ENCODE data around the gene TRMT1L.

DNA sequence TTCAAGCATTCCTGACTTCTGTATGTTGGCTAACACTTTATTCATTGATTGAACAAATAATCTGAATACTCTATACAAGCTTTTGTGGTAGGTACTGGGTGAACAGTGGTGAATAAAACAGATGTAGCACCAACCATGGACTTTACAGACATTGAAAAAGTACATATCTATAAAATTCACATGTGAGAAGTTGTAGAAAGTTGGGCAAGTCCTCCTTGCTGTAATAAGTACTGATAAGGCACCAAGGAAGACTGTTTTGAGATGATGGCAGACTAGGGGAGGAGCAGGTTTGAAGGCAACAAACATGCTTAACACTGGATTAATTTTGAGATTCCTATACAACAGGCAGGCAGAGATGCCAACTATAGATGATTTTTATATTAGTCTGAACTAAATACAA is 69.0 kb downstream of the TRMT1L start:
- no peak for TF ChIP-seq POLR2A (IDR thresholded peaks at IDR 0.05; ENCODE audit: low read depth, low read length)
- no peak for TF ChIP-seq TAF1 (IDR thresholded peaks at IDR 0.05; ENCODE audit: low read depth, low read length)
- TF ChIP-seq POLR2AphosphoS5 (IDR thresholded peaks at IDR 0.05; ENCODE audit: low read depth, low read length) = no peak
